GM21526 (cell line): Measurements from ENCODE around the gene PARD3.

Source experiments
- ATAC-seq: cut with Tn5 transposase; IDR thresholded peaks from one replicate; pipeline ENCODE4 v1.9.1; 2021; ENCODE audit warnings: moderate library complexity; ENCODE audit not compliant: unreplicated experiment, low FRiP score

The PARD3 gene

DNA sequence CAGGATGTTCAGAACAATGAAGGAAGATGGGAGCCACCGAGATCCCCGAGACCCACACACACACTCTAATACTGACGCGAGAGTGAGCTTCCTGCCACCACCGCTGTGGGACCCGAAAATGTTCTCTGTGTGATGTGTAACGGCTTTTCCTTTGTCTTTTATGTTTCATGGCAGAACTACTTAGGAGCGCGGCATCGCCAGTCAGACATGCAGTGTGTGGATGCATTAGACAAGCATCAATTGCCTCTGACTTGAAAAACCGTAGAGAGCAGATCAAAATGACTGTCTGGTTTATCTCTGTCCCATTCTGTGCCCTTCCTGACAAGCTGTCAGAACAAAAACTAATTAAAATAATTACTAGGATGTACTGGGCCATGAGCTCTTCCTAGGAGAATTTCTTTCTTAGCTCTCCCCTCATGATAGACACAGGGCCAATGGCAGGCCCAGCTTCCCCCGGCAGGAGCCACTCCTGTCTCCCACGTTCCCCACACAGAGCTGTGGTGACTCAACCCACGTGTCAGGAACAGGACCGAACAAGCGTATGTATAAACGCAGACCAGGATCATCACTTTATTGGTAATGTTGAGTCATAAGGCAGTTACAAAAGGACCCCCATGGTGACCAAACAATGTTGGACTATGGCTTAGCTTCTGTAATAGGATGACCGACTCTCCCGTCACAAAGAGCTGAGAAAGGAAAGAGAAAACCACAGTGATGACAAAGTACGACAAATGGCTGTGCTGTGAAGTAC is 705.0 kb downstream of the PARD3 start:
- no peak for ATAC-seq

DNA sequence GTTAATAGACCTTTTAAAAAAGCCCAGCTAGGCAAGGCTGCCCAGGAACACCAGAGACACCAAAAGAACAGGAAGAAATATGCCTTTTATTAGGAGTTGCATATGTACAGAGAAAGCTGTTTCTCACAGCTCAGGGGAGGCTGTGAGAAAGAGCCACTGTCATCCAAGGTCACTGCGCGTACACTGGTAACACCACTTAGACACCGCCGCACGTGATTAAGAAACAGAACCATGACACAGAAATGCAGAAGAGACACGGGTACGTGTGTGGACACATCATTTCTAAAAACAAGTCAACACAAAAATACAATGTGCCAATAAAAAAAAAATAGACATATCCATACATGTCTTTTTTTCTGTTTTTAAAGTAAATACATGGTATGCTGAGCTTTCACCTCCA is 705.6 kb downstream of the PARD3 start:
- ATAC-seq: no peak

DNA sequence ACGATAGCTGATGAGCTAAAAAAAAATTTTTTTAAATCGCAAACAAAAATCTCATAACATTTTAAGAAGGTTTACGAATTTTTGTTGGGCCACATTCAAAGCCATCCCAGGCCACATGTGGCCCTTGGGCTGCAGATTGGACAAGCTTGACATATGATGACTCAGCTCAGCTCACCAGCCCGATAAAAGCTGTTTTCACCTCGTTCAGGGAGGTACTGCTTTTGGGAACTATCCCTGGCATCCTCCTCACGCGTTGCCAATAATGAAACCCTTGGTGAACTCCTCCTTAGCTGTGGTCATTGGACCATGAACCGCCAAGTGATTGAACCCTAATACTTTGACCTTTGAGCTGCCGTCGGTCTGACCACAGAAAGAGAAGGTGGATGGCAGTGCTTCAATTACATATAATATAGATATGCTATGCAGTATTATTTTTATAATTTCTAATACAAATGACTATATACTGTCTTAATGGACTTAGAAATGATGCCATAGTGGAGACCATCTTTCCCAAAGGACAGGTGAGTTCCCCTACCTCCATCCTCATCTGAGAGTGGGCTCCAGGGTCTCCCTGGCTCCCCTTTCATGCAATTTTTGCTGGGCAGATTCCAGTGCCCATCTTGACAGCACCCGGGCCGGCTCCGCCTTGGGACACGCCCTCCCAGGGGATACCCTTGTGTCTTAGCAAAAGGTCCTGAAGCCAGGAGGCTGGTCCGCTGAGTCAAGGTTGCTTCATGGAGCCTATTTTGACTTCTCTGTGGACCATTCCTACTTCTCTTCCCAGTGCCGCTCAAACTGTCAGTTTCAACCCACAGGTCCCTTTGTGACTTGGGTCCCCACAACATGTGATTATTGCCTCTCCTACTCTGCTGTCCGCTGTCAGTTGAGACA is 707.2 kb downstream of the PARD3 start:
- ATAC-seq: no peak

DNA sequence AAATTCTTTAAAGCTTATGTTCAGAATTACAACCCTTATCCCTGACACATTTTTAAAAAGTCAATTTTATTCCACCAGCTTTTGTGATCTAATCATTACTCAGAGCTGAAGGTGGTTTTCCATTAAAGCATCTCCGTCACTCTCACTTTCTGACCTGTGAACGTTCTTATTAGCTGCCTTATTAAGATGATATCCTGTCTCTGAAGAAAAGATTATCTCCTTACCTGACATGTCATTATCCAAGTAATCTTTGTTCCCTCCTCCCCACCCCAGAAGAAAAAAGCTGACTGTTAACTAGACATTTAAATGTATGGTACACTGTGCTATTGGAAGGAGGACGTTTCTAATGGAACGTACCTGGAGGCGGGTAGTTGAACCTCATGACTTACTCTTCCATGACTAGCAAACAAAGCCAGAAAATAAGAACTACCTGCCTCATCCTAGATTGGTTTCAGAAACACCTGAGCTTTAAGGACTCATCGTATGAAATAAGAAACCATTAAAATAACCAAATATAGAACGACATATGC is 708.7 kb downstream of the PARD3 start:
- ATAC-seq: no peak

DNA sequence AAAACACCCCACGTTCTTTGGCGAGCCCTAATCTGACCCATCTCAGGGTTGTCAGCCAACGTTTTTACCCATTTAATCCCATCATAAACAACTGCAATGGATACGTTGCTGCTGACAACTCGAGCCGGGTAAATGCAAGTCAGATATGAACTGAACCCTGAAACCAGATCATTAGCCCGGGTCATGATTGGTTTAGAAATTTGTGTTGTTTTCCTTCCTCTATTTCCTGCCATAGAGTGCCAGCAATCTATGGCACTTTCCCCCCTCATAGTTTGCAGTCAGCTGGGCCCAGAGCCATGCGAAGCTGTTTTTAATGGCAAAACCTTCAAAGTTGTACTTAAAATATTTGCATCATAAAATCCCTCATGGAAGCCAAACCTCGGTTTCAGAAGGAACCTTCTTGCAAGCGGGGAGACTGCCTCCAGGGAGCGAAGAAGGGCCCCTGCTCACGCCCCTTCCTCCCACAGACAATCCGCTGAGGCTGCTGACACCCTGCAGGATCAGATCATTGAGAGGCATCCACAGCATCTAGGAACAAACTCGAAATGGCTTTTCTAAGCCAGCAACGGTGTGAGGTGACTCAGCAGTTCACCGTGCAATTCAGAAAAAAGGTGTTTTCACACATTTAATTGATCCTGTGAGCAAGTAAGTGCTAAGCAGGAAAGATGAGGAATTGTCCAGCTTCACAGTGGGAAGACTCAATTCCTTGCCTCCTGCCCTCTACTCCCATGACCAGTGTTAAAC is 710.1 kb downstream of the PARD3 start:
- ATAC-seq: no peak

DNA sequence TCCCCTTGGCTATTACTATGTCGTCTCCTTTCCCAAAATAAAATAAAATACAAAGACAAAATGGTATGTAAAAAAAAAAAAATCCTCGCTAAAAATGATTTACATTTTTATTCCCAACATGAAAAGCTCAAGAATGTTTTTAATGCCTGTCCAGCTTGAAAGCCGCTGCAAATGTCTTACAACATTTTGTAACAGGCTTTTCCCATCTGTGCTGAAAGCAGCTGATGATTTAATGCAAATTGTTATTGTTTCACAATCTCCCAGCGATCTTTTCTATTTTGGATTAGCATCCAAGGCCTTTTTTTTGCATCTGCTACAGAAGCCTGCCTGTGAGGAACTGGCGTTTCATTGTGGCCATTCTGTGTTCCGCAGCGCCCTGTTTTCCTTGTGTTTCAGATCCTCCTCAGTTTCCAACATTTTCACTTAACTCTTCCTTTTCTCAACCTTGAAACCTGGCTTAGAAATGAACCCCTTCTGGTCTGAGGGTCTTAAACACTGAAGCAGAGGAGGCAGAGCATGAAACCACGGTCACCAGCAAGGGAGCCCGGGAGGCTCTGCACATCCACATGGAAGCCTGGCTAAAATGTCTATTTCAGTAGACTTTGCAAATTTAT is 712.1 kb downstream of the PARD3 start:
- ATAC-seq: no peak

DNA sequence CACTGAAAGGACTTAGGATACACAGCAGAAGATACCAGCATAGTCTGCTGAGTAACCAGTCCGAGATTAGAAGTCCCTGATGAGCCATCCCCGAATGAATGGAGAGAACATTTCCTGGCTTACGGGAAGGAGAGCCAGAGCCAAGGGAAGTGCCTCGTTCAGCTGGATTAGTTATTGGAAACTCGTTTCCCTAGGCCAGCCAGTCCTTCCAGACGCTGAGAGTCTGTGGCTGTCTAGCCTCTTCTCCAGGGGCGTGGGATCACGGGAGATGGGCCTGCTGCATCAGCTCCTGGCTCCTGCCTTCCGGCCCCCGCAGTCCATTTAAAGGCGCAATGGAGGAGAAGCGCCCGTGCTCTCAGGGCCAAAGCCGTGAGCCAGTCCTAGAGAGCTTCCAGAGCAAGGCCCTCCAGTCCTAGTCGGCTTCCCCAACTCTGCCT is 712.8 kb downstream of the PARD3 start:
- ATAC-seq: no peak

DNA sequence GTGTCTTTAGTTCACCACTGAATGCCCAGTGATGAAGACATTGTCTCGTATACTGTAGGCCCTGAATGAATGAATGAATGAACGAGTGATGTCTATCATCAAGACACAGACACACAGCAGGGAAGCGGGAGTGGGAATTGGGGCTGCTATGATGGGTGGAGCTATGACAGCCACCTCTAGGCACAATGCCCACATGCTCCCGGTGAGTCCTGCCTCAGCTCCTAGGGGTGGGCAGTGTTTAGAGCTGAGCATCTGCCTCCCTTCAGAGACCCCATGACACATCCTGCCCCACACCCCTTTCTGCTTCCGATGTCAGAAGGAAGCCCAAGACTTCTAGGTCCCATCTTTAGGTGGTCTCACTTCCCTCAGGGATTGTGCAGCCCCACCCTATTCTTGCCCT is 714.1 kb downstream of the PARD3 start:
- ATAC-seq: no peak

DNA sequence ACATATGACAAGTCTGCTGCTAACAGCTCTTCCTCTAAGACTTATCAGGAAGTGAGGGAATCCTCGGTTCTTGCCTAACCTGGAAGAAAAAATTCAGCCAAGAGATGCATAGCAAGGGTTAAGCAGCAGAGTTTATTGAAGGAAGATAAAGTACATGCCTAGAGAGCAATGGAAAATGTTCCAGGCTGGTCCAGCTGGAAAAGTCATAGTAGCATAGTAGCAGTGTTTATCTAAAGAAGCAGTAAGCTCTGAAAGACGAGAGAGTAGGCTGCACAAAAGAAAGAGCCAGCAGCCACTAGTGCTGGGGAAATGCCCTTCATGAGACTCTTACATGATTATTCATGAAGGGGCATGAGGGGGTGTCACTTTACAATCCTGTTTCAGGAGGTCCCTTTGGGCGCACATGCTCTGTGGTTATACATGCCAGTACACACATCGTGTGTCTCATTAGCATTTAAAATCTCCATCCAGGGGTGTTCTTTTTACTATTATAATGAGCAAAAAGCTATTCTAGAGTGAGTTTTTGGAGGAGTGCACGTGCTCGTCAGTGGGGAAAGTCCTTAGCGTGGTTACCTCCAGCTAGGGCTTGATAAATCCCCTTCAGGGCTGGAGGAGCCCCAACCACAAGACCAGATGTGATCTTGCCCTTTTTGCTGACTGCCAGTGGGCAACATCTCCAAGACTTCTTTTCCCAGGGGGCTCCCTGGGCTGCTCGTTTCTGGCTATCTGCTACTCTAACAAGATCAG is 716.1 kb downstream of the PARD3 start:
- no peak for ATAC-seq

DNA sequence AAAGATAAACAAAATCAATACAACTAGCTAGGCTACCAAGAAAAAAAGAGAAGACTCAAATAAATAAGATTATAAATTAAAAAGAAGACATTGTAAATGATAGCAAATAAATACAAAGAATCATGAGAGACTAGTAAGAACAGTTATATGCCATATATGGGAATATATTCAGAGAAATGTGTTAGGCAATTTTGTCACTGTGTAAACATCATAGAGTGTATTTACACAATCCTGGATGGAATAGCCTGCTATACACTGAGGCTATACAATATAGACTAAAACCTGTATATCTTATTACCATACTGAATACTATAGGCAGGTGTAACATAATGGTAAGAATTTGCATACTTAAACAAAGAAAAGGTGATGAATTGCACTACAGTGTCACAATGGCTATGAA is 717.4 kb downstream of the PARD3 start:
- no peak for ATAC-seq

DNA sequence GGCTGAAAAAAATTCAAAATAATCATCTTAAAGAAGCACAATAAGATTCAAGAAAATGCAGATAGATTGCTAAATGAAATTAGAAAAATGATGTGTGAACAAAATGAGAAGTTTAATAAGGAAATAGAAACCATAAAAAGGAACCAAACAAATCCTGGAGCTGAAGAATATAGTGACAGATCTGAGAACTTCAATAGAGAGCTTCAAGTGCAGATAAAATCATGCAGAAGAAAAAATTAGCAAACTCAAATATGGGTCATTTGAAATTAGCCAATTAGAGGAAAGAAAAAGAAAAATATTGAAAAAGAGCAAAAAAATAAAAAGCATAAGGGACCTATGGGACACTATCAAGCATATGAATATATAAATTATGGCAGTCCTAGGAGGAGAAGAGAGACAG is 720.1 kb downstream of the PARD3 start:
- no peak for ATAC-seq

DNA sequence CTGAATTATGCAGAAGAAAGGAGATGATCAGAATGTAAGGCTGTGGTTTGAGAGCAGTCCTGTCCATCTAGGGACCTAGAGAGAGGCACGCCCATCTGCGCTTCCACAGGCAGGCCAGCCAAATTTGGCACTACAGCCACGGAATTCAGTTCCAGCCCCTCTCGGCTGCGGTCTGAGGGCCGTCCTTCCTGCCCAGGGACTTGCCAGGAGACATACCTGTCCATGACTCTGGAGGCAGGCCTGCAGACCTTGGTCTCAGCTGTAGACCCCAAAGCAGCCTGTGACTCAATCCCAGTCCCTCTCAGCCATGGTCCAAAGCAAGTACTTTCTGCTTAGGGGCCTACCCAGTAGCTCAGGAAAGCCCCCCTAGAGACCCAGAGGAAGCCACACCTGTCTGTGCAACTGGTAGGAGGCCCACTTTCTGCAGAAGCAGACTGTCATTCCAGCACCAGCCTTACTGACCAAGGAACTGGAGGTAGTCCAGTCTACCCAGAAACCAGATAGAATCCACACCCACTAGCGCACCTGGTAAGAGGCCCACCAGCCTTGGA is 720.9 kb downstream of the PARD3 start:
- no peak for ATAC-seq

DNA sequence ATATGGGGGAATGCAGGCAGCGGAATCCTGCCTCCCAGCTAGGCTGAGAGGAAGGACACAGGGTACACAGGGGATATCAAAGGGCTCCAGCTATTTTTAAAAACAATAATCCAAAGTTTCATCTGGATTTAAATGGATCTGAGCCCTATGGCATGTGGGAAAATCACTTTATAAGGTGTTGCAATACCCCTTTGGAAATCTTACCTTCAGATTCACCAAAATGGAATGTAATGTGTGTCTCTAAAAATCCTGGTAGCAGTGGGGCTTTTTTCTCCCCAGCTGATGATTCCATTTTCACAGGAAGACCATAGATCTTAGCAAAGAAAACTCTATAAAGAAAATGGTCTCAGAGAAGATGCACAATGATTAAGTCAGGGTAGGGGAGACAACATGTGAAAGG is 722.2 kb downstream of the PARD3 start:
- ATAC-seq: no peak

DNA sequence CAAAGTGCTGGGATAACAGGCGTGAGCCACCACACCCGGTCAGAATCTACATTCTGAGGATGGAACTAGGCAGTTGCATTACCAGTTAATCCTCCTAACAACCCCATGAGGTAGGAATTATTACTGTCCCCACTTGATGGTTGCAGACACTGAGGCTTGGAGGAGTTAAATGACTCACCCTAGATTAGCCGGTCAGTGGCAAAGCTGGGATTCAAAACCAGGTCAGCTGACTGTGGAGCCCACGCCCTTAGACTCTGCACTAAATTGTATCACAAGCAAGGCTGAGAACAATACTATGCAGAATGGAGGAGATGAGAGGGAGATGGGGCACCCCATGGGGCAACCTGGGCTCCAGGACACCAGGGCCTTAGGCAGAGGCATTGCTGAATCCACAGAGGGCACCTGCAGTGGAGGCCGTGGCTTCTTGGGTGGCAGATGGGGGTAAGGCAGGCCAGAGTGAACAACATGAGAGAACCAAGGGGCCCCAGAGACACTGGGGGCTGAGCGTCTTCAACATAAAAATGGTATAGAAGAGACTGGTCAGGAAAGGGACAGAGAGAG is 723.4 kb downstream of the PARD3 start:
- ATAC-seq: no peak

DNA sequence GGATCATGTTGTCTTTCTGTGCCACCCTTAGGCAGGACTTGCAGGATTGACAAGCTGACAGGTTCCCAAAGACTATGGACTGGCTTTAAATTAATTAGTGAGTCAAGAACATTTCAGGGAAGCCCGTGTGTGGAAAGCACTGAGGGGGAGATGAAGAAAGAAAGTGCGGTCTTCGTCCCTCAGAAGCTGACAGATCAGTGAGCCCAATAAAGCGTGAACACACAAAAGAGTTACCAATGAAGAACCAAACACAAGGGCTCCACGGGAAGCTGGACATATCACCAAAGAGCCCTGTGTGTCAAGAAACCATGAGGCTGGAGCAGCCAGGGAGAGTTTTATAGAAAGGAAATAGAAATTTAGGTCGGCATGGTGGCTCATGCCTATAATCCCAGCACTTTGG is 725.8 kb downstream of the PARD3 start:
- no peak for ATAC-seq

DNA sequence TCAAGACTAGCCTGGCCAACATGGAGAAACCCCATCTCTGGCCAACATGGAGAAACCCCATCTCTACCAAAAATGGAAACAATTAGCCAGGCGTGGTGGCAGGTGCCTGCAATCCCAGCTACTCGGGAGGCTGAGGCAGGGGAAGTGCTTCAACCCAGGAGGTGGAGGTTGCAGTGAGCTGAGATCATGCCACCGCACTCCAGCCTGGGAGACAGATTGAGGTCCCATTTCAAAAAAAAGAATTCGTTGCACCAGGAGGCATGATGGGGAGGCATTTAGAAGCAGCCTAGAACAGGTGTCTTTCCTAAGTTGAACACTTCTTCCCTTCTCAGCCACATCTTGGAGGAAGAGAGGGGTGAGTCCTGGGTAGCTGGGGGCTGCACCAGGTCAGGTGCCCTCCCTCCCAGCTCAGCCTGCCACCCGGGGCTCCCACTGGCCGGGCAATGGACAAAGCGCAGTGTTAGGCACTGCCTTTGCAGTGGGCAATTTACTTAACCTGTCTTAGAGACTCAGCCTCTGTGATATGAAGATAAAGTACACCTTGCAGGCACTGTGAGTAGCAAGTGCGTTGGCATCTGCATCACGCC is 726.8 kb downstream of the PARD3 start:
- no peak for ATAC-seq

DNA sequence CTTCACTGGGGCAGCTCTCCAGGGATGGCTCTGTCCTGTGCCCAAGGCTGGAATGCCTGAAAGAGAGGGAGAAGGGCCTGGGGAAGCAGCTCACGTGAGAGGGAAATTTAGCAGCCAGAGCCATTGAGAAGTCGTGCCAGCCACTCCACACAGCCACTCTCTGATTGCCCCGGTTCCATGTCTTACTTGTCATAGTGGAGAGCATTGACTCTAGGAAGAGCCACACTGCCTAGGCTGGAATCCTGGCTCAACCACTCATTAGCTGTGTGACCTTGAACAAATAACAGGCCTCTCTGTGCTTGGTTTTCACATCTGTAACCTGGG is 728.0 kb downstream of the PARD3 start:
- no peak for ATAC-seq

DNA sequence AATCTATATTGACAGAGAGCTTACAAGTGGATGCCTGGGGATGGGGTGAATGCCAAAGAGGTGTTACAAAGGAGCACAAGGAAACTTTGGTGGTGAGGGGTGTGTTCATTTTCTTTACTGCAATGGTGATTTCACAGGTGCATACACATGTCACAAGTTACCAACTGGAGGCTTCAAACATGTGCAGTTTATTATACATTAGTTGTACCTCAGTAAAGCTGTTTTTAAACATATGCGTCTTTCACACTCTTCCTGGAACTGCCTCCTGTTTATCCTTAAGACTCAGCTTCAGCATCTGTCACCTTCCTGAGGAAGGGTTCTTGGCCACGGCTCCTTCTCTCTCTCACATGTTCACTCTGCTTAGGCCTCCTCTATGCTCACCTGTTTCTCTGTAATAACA is 731.5 kb downstream of the PARD3 start:
- no peak for ATAC-seq

DNA sequence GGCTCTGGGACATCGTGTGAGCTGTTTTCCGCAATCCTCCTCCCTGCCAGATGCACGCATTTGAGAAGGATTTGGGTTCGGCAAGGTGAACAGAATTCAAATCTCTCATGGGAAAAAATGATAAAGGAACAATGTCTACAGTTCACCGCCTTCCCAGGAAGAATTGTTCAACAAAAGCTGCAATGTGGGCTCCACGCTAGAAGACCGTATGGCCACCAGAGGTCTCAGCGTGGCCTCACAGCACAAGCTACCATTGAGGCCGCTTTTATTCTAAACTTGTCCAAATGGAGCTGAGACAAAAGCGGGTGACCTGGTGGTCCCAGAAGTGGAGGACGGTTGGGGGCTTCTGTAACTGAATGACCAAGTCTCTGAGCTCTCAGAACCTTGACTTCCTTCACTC is 733.1 kb downstream of the PARD3 start:
- no peak for ATAC-seq
